Esophagus muscularis mucosa (tissue), 4 donors: ENCODE results near the gene PPME1. TPM values are rescaled to one million over a fixed set of nuclear protein-coding genes. Genes with fewer than 3 reads are reported as not detected.

ENCODE experiments used
- DNase-seq: peaks from one replicate; pipeline ENCODE4 v3.0.0-alpha.2; 2017; ENCODE audit errors: extremely low spot score
- H3K27ac ChIP-seq, 4 donors: fragments of 200-600 bp; sonication (generic); replicated peaks in 1 of 4; 1 replicate in 3 of 4; 2 replicates in 1 of 4; pipeline ENCODE4 v1.5.1; 2016 to 2019; ENCODE audit warnings: mild to moderate bottlenecking in 1 of 4
- H3K27me3 ChIP-seq, 4 donors: fragments of 200-600 bp; sonication (generic); one replicate each; pipeline versions ENCODE4 v1.5.1 to v1.6.0; 2016 to 2019
- H3K36me3 ChIP-seq, 4 donors: fragments of 200-600 bp; sonication (generic); one replicate each; pipeline ENCODE4 v1.5.1; 2016 to 2019
- H3K4me1 ChIP-seq, 4 donors: fragments of 200-600 bp; sonication (generic); one replicate each; pipeline ENCODE4 v1.5.1; 2016 to 2019
- H3K4me3 ChIP-seq, 4 donors: fragments of 200-600 bp; sonication (generic); 1 replicate in 2 of 4; 2 replicates in 2 of 4; pipeline ENCODE4 v1.5.1; 2016 to 2019; ENCODE audit warnings: mild to moderate bottlenecking in 4 of 4, moderate library complexity in 1 of 4
- H3K9me3 ChIP-seq, 4 donors: fragments of 200-600 bp; sonication (generic); 1 replicate in 3 of 4; 2 replicates in 1 of 4; pipeline ENCODE4 v1.5.1; 2016 to 2019
- CTCF ChIP-seq, 3 experiments: fragments of 200-600 bp in 2 of 3; fragments of 450-650 bp in 1 of 3; sonication (generic) in 2 of 3; IDR thresholded peaks; one replicate each; pipeline ENCODE4 v1.5.1; 2017 to 2019; ENCODE audit warnings: antibody characterized with exemption in 3 of 3, mild to moderate bottlenecking in 2 of 3, moderate library complexity in 1 of 3
- EP300 ChIP-seq: sonication (generic); formaldehyde crosslinking; IDR thresholded peaks from one replicate; pipeline ENCODE4 v1.6.1; 2017; ENCODE audit warnings: antibody characterized with exemption
- POLR2A ChIP-seq: fragments of 450-650 bp; IDR thresholded peaks from one replicate; pipeline ENCODE4 v1.6.1; 2017; ENCODE audit warnings: antibody characterized with exemption, moderate library complexity, mild to moderate bottlenecking, low read depth
- POLR2AphosphoS5 ChIP-seq, 2 donors: sonication (generic); formaldehyde crosslinking; IDR thresholded peaks; one replicate each; pipeline ENCODE4 v1.6.1; 2017; ENCODE audit warnings: antibody characterized with exemption in 2 of 2
- WGBS: methylation state at CpG from one replicate; pipeline ENCODE4 v1.1.5; 2018; 5-methylcytosine and 5-hydroxymethylcytosine counted together
- intact Hi-C: fragments of 100-400 bp; cut with DNase I; formaldehyde crosslinking; loops from one replicate; pipeline ENCODE4 v1.15.1; 2023
- total RNA-seq, 4 donors: library from RNA; depleted of rRNA; stranded (reverse); fragments of >200 nt; gene quantifications; one replicate each; pipeline versions ENCODE4 v1.1.0 to v1.2.1, GENCODE V29; 2016

Gene PPME1
- total RNA-seq, 4 donors from 2014 or later: 25.3 to 45.2 (median 31.0) TPM

GRCh38 chr11:74185285-74185684, 14.2 kb downstream of the PPME1 start:
- WGBS: 88% methylated on average over 5 of the region's 5 CpGs
- no peaks in the 10 kb centered on the region for H3K9me3 ChIP-seq
- intact Hi-C loops: no loop called here
- H3K4me1 ChIP-seq: no peaks in the 10 kb centered on the region
- no peak overlapping the region for H3K27ac ChIP-seq
- H3K4me3 ChIP-seq: no peak overlapping the region
- no peaks in the 10 kb centered on the region for H3K27me3 ChIP-seq
- TF ChIP-seq POLR2AphosphoS5 (IDR thresholded peaks at IDR 0.05): no peak
- no peak for TF ChIP-seq POLR2A
- TF ChIP-seq EP300: no peak
- no peak for TF ChIP-seq CTCF (IDR thresholded peaks at IDR 0.05)
- DNase-seq: no peak
- H3K36me3 ChIP-seq: peaks cover 0 to 3% (median 0%) of the 10 kb centered on the region in 4 donors

GRCh38 chr11:74185695-74186094, 14.6 kb downstream of the PPME1 start:
- intact Hi-C loops: no loop called here
- TF ChIP-seq POLR2A (no peak), CTCF (IDR thresholded peaks at IDR 0.05) (no peak), POLR2AphosphoS5 (IDR thresholded peaks at IDR 0.05) (no peak), EP300 (no peak)

GRCh38 chr11:74195828-74196227, 24.7 kb downstream of the PPME1 start:
- Histone ChIP-seq H3K4me1 (no peaks in the 10 kb centered on the region), H3K4me3 (no peak overlapping the region), H3K27me3 (no peaks in the 10 kb centered on the region), H3K27ac (no peak overlapping the region), H3K9me3 (no peaks in the 10 kb centered on the region), H3K36me3 (peaks cover 0 to 5% (median 0%) of the 10 kb centered on the region in 4 donors)
- intact Hi-C loops: no loop called here
- no peak for DNase-seq
- TF ChIP-seq EP300: no peak
- no peak for TF ChIP-seq CTCF (IDR thresholded peaks at IDR 0.05)
- no peak for TF ChIP-seq POLR2A
- TF ChIP-seq POLR2AphosphoS5 (IDR thresholded peaks at IDR 0.05): no peak

More at GRCh38 chr11:74185695-74186094, 14.6 kb downstream of the PPME1 start:
- no peaks in the 10 kb centered on the region for H3K4me1 ChIP-seq
- H3K9me3 ChIP-seq: no peaks in the 10 kb centered on the region
- H3K27me3 ChIP-seq: no peaks in the 10 kb centered on the region
- H3K4me3 ChIP-seq: no peak overlapping the region
- H3K36me3 ChIP-seq: peaks cover 0 to 6% (median 0%) of the 10 kb centered on the region in 4 donors
- 94% methylated on average over 2 of the region's 2 CpGs for WGBS
- H3K27ac ChIP-seq: no peak overlapping the region
- no peak for DNase-seq

GRCh38 chr11:74196781-74197486, 25.8 kb downstream of the PPME1 start:
- Histone ChIP-seq H3K27ac (no peak overlapping the region), H3K9me3 (no peaks in the 10 kb centered on the region), H3K36me3 (peaks cover 0 to 5% (median 0%) of the 10 kb centered on the region in 4 donors), H3K4me3 (no peak overlapping the region), H3K27me3 (no peaks in the 10 kb centered on the region), H3K4me1 (no peaks in the 10 kb centered on the region)
- DNase-seq: no peak
- 93% methylated on average over 2 of the region's 2 CpGs for WGBS
- TF ChIP-seq POLR2A (no peak), POLR2AphosphoS5 (IDR thresholded peaks at IDR 0.05) (no peak), EP300 (no peak), CTCF (IDR thresholded peaks at IDR 0.05) (no peak)
- intact Hi-C loops: no loop called here

GRCh38 chr11:74203966-74204365, 32.9 kb downstream of the PPME1 start:
- WGBS: 84% methylated on average over 2 of the region's 2 CpGs
- no peak for DNase-seq
- no peak overlapping the region for H3K4me3 ChIP-seq
- no peaks in the 10 kb centered on the region for H3K27me3 ChIP-seq
- H3K4me1 ChIP-seq: no peaks in the 10 kb centered on the region
- peaks cover 11 to 42% (median 24%) of the 10 kb centered on the region in 4 donors for H3K36me3 ChIP-seq
- no peaks in the 10 kb centered on the region for H3K9me3 ChIP-seq
- H3K27ac ChIP-seq: no peak overlapping the region
- TF ChIP-seq POLR2AphosphoS5 (IDR thresholded peaks at IDR 0.05) (no peak), EP300 (no peak), POLR2A (no peak), CTCF (IDR thresholded peaks at IDR 0.05) (no peak)
- intact Hi-C loops: no loop called here
